GM12878 (cell line): ENCODE results near the gene PCDHGC4. TPM values are rescaled to one million over a fixed set of nuclear protein-coding genes. Genes with fewer than 3 reads are reported as not detected.

Source experiments
- BCLAF1 ChIP-seq: fragments of 450-650 bp; IDR thresholded peaks from 2 replicates; pipeline ENCODE4 v1.6.1; 2017; ENCODE audit warnings: antibody characterized with exemption, mild to moderate bottlenecking, moderate library complexity
- CBX5 ChIP-seq: sonication (generic); IDR thresholded peaks from 2 replicates; pipeline ENCODE4 v1.6.1; 2016; ENCODE audit warnings: low read depth, moderate library complexity, mild to moderate bottlenecking, inconsistent platforms
- CHD1 ChIP-seq: IDR thresholded peaks from 2 replicates; pipeline ENCODE4 v1.6.1; 2012; ENCODE audit warnings: low read depth, low read length, improper control_type of control experiment
- CHD2 ChIP-seq: IDR thresholded peaks from 2 replicates; pipeline ENCODE4 v1.6.1; 2011; ENCODE audit warnings: low read depth, low read length, improper control_type of control experiment, borderline replicate concordance
- E2F4 ChIP-seq: IDR thresholded peaks from 2 replicates; pipeline ENCODE4 v1.6.1; 2012; ENCODE audit warnings: low read depth, low read length, improper control_type of control experiment
- E2F8 ChIP-seq: fragments of 450-650 bp; IDR thresholded peaks from 2 replicates; pipeline ENCODE4 v1.6.1; 2018; ENCODE audit warnings: mild to moderate bottlenecking, low read depth, moderate library complexity; ENCODE audit not compliant: partially characterized antibody
- ELK1 ChIP-seq: IDR thresholded peaks from 2 replicates; pipeline ENCODE4 v1.6.1; 2012; ENCODE audit warnings: low read depth, low read length, improper control_type of control experiment
- MEF2B ChIP-seq: fragments of 450-650 bp; IDR thresholded peaks from 2 replicates; pipeline ENCODE4 v1.6.1; 2018; ENCODE audit warnings: mild to moderate bottlenecking, moderate library complexity; ENCODE audit not compliant: partially characterized antibody, poor library complexity, severe bottlenecking
- NR2C1 ChIP-seq: fragments of 450-650 bp; IDR thresholded peaks from 2 replicates; pipeline ENCODE4 v1.6.1; 2017; ENCODE audit warnings: antibody characterized with exemption, mild to moderate bottlenecking, moderate library complexity
- POLR2A ChIP-seq: IDR thresholded peaks from 2 replicates; pipeline ENCODE4 v1.6.1; 2011; ENCODE audit warnings: low read depth, mild to moderate bottlenecking, low read length
- POU2F2 ChIP-seq: IDR thresholded peaks from 3 replicates; pipeline ENCODE4 v1.6.1; 2011; ENCODE audit warnings: low read depth, mild to moderate bottlenecking, low read length, borderline replicate concordance
- RELA ChIP-seq: fragments of 450-650 bp; IDR thresholded peaks from 2 replicates; pipeline ENCODE4 v1.8.0; 2014; ENCODE audit warnings: borderline replicate concordance; ENCODE audit not compliant: partially characterized antibody
- SPI1 ChIP-seq: IDR thresholded peaks from 2 replicates; pipeline ENCODE4 v1.6.1; 2011; ENCODE audit warnings: low read depth, mild to moderate bottlenecking, low read length, moderate library complexity, borderline replicate concordance; ENCODE audit not compliant: insufficient read depth
- SREBF1 ChIP-seq: IDR thresholded peaks from 2 replicates; pipeline ENCODE4 v1.6.1; 2012; ENCODE audit warnings: mild to moderate bottlenecking, low read length
- TCF3 ChIP-seq: IDR thresholded peaks from 2 replicates; pipeline ENCODE4 v1.6.1; 2012; ENCODE audit warnings: low read depth, mild to moderate bottlenecking, low read length, borderline replicate concordance; ENCODE audit not compliant: insufficient read depth
- ZBED1 ChIP-seq: IDR thresholded peaks from 2 replicates; pipeline ENCODE4 v1.6.1; 2016; ENCODE audit warnings: borderline replicate concordance
- ZNF622 ChIP-seq: fragments of 450-650 bp; IDR thresholded peaks from 2 replicates; pipeline ENCODE4 v1.6.1; 2017; ENCODE audit warnings: mild to moderate bottlenecking, inconsistent platforms
- ZNF687 ChIP-seq: fragments of 450-650 bp; IDR thresholded peaks from 2 replicates; pipeline ENCODE4 v1.6.1; 2017; ENCODE audit warnings: mild to moderate bottlenecking, moderate library complexity
- polyA plus RNA-seq, 11 experiments: library from polyadenylated mRNA; depleted of rRNA in 4 of 11; unstranded in 6 of 11; stranded (reverse) in 5 of 11; fragments of >200 nt; fragmentation: Nextera tagmentation in 4 of 11; fragmentation: Illumina TruSeq in 1 of 11; extraction: Ambion mirVana in 4 of 11; extraction: Trizol in 1 of 11; gene quantifications; 1 replicate in 1 of 11; 2 replicates in 10 of 11; pipeline versions ENCODE4 v1.2.1 to v1.2.3, GENCODE V29; 2011 to 2016; ENCODE audit warnings: inconsistent platforms in 2 of 11, missing spikeins in 2 of 11, low read depth in 1 of 11
- total RNA-seq, 4 experiments: library from RNA; depleted of rRNA in 3 of 4; stranded (reverse); fragments of >200 nt in 3 of 4; fragmentation: Illumina TruSeq in 1 of 4; extraction: Trizol in 1 of 4; gene quantifications; 2 replicates each; pipeline versions ENCODE4 v1.2.1 to v1.2.3, GENCODE V29; 2013 to 2021

PCDHGC4 gene
- total and polyA plus RNA-seq, 10 of the 15 experiments (the other 5 are each of a cell fraction or from before 2014, with no cell fraction given): 0.04 to 1.2 (median 0.52) TPM

GRCh38 chr5:141510850-141511601 is 26.2 kb downstream of the PCDHGC4 start (continued):
- TF ChIP-seq ZNF687: peak; percentile 72
- TF ChIP-seq SPI1: peak; percentile 22; the same call in 1 of the 2 replicates
- no peak for TF ChIP-seq CHD2
- no peak for TF ChIP-seq NR2C1
- TF ChIP-seq POU2F2: peak; percentile 100
- TF ChIP-seq ELK1: no peak
- TF ChIP-seq MEF2B: peak; percentile 86
- TF ChIP-seq ZBED1: no peak
- TF ChIP-seq SREBF1: no peak
- TF ChIP-seq BCLAF1: no peak
- TF ChIP-seq TCF3: no peak
- TF ChIP-seq E2F8: no peak
- TF ChIP-seq CBX5: no peak
- TF ChIP-seq ZNF622: no peak
- TF ChIP-seq RELA: peak; percentile 92
- TF ChIP-seq CHD1: no peak
- no peak for TF ChIP-seq E2F4
- peak; percentile 67 for TF ChIP-seq POLR2A
